Transverse colon (tissue), 4 donors: ENCODE results near the gene RAPGEF3. TPM values are rescaled to one million over a fixed set of nuclear protein-coding genes. Genes with fewer than 3 reads are reported as not detected.

Source experiments
- DNase-seq: peaks from one replicate; pipeline ENCODE4 v3.0.0-alpha.2; 2019
- H3K27ac ChIP-seq, 4 donors: fragments of 200-600 bp; sonication (generic); 2 replicates each; pipeline ENCODE4 v1.5.1; 2016 to 2018; ENCODE audit warnings: inconsistent platforms in 4 of 4
- H3K27me3 ChIP-seq: fragments of 200-600 bp; sonication (generic); 2 replicates; pipeline ENCODE4 v1.5.1; 2017; ENCODE audit warnings: inconsistent platforms
- H3K36me3 ChIP-seq, 4 donors: fragments of 200-600 bp; sonication (generic); 2 replicates each; pipeline ENCODE4 v1.5.1; 2017 to 2019; ENCODE audit warnings: inconsistent platforms in 4 of 4
- H3K4me1 ChIP-seq, 4 donors: fragments of 200-600 bp; sonication (generic); 2 replicates each; pipeline ENCODE4 v1.5.1; 2017 to 2020; ENCODE audit warnings: inconsistent platforms in 4 of 4
- H3K4me3 ChIP-seq, 4 donors: fragments of 200-600 bp; sonication (generic); 1 replicate in 1 of 4; 2 replicates in 3 of 4; pipeline versions ENCODE4 v1.5.1 to v1.6.1; 2017 to 2019; ENCODE audit warnings: inconsistent platforms in 4 of 4
- H3K9me3 ChIP-seq, 2 donors: fragments of 200-600 bp; sonication (generic); 2 replicates each; pipeline ENCODE4 v1.5.1; 2017 to 2019; ENCODE audit warnings: inconsistent platforms in 2 of 2
- EP300 ChIP-seq: sonication (generic); formaldehyde crosslinking; IDR thresholded peaks from one replicate; pipeline ENCODE4 v1.6.1; 2017; ENCODE audit warnings: antibody characterized with exemption, low read depth
- POLR2A ChIP-seq: fragments of 450-650 bp; IDR thresholded peaks from one replicate; pipeline ENCODE4 v1.6.1; 2016; ENCODE audit warnings: antibody characterized with exemption, mild to moderate bottlenecking, moderate library complexity
- POLR2AphosphoS5 ChIP-seq, 3 donors: sonication (generic); formaldehyde crosslinking; IDR thresholded peaks; one replicate each; pipeline ENCODE4 v1.6.1; 2016; ENCODE audit warnings: antibody characterized with exemption in 3 of 3
- WGBS, 2 donors: methylation state at CpG; one replicate each; pipeline ENCODE4 v1.1.5; 2018; ENCODE audit warnings: low coverage in 1 of 2; 5-methylcytosine and 5-hydroxymethylcytosine counted together
- in situ Hi-C, 4 donors: fragments of 200-750 bp; cut with MboI; loops; one replicate each; pipeline versions ENCODE4 v1.15.0 to v1.15.1; 2017; ENCODE audit warnings: low sequenced_read_pairs in 3 of 4, low pct_ligation_motif_present in 1 of 4, low pct_unique_long_range_greater_than_20kb in 1 of 4
- intact Hi-C: fragments of 100-400 bp; cut with DNase I; formaldehyde crosslinking; loops from one replicate; pipeline ENCODE4 v1.15.1; 2023; ENCODE audit warnings: low total_unique reads
- total RNA-seq, 4 donors: library from RNA; depleted of rRNA; stranded (reverse); fragments of >200 nt; gene quantifications; one replicate each; pipeline ENCODE4 v1.1.0, GENCODE V29; 2016
- TF ChIP-seq, protein P1 (sequence below), 5 experiments: fragments of 200-600 bp in 3 of 5; fragments of 450-650 bp in 2 of 5; sonication (generic) in 3 of 5; IDR thresholded peaks; 1 replicate in 2 of 5; 2 replicates in 3 of 5; pipeline ENCODE4 v1.5.1; 2016 to 2017; ENCODE audit warnings: antibody characterized with exemption in 5 of 5, inconsistent platforms in 3 of 5, mild to moderate bottlenecking in 2 of 5, moderate library complexity in 1 of 5

RAPGEF3 gene
- total RNA-seq, 4 donors from 2014 or later, result 8.1 to 51.7 (median 24.6) TPM

DNA sequence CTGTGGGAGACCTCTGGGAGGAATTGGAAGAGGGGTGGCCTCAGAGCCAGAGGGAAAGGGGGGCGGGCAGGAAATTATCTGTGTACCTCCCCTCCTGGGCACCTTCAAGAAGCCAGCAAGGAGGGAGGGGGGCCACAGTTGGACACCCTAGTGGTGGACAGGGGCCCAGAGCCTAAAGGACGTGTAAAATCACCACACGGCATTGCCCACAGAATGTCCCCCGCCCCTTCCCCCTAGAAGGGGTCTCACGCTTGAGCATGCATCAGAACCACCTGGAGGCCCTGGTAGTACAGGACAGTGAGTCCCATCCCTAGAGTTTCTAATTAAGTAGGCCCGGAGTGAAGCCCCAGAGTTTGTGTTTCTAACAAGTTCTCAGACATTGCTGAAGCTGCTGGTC, 41.6 kb downstream of the RAPGEF3 start:
- no peak for DNase-seq
- in situ Hi-C loops (loop anchor here in 2 of 4 donors (5.0 to 10.0 kb wide), 3 partner anchors 58 to 118 kb away; partner anchors contain the start of gene SLC48A1 (in 1 of the 2)), intact Hi-C loops (loop anchor here (5.0 kb wide), 1 partner anchor 120 kb away; no protein-coding TSS in a partner anchor)
- H3K27me3 ChIP-seq, result no peaks in the 10 kb centered on the region
- TF ChIP-seq POLR2A, result no peak
- TF ChIP-seq POLR2AphosphoS5 (IDR thresholded peaks at IDR 0.05), result no peak
- TF ChIP-seq EP300, result no peak
- H3K4me1 ChIP-seq, result peaks cover 24 to 36% (median 26%) of the 10 kb centered on the region in 4 donors
- H3K36me3 ChIP-seq, result no peaks in the 10 kb centered on the region
- H3K27ac ChIP-seq, result peak overlapping the region; percentile 87 to 93 (median 88)
- WGBS, 2 donors, result 84% methylated on average over 6 of the region's 6 CpGs; no CpG with 5 or more reads in 1 of the 2 donors
- H3K9me3 ChIP-seq, result no peaks in the 10 kb centered on the region
- H3K4me3 ChIP-seq, result no peak overlapping the region

DNA sequence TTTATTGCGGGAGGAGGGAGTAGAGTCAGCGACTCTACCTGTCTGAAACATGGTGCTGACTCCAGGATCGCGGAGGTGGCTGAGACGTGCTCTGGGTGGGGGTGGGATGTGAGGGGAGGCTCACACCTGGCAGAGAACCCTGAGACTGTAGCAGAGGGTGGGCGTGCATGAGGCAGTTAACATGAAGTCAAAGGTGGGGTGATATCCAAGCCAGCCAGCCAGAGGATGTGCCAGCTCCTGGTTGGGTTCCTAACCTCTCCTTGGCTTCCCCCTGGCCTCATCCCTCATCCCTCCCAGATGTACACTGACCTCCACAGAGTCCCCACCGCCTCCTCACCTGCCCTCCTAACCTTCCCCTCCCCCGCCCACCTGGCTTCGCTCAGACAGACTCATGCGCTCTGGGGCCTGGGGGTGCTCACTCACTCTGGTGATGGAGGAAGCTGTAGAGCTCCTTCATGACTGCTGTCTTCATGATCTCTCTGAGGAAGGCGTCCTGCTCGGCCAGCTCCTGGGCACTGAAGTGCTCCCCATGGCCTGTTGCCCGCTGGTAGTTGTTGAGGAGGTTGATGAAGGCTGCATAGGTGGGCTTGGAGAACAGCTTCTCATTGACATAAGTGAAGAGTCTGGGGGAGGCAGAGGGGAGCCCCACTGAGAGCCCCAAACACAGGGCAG, 42.7 kb downstream of the RAPGEF3 start:
- TF ChIP-seq, protein P1, sequence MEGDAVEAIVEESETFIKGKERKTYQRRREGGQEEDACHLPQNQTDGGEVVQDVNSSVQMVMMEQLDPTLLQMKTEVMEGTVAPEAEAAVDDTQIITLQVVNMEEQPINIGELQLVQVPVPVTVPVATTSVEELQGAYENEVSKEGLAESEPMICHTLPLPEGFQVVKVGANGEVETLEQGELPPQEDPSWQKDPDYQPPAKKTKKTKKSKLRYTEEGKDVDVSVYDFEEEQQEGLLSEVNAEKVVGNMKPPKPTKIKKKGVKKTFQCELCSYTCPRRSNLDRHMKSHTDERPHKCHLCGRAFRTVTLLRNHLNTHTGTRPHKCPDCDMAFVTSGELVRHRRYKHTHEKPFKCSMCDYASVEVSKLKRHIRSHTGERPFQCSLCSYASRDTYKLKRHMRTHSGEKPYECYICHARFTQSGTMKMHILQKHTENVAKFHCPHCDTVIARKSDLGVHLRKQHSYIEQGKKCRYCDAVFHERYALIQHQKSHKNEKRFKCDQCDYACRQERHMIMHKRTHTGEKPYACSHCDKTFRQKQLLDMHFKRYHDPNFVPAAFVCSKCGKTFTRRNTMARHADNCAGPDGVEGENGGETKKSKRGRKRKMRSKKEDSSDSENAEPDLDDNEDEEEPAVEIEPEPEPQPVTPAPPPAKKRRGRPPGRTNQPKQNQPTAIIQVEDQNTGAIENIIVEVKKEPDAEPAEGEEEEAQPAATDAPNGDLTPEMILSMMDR (IDR thresholded peaks at IDR 0.05), result no peak
- TF ChIP-seq POLR2AphosphoS5 (IDR thresholded peaks at IDR 0.05) (no peak), POLR2A (no peak), EP300 (no peak)
- H3K36me3 ChIP-seq, result no peaks in the 10 kb centered on the region
- DNase-seq, result no peak
- H3K27ac ChIP-seq, result peak overlapping the region; percentile 5 to 93 (median 88)
- intact Hi-C loops (loop anchor here (5.0 kb wide), 1 partner anchor 121 kb away; no protein-coding TSS in a partner anchor), in situ Hi-C loops (loop anchor here in 2 of 4 donors (5.0 to 10.0 kb wide), 3 partner anchors 59 to 119 kb away; partner anchors contain the start of gene SLC48A1 (in 1 of the 2))
- 79% methylated on average over 13 of the region's 13 CpGs; no CpG with 5 or more reads in 1 of the 2 donors for WGBS, 2 donors
- no peaks in the 10 kb centered on the region for H3K9me3 ChIP-seq
- peaks cover 24 to 36% (median 26%) of the 10 kb centered on the region in 4 donors for H3K4me1 ChIP-seq
- no peaks in the 10 kb centered on the region for H3K27me3 ChIP-seq
- H3K4me3 ChIP-seq, result no peak overlapping the region

DNA sequence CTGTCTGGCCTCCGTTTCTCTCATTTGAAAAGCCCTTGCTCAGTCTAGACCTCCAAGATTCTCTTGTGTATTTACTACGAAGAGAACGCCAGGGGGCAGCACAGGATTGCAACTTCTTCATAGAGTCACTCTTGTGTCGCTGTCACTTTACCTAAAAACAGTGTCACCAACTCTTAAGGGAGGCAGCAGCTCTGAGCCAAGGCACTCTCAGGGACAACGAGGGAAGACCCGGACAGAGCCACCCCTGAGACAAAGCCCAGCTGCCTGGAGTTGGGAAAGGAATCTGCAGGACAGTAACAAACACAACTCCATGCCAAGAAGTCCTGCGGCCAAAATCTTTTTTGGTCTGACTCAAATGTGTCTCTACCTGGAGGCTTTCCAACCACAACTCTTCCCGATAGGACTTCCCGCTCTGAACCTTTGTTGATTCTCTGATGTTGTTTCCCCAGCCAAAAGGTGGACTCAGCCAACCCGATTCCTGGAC, 43.2 kb downstream of the RAPGEF3 start:
- 0 to 18% methylated on average over 4 to 10 of the region's 10 CpGs for WGBS, 2 donors
- in situ Hi-C loops, result loop anchor here in 2 of 4 donors (5.0 to 10.0 kb wide), 3 partner anchors 59 to 119 kb away; partner anchors contain the start of gene SLC48A1 (in 1 of the 2)

DNA sequence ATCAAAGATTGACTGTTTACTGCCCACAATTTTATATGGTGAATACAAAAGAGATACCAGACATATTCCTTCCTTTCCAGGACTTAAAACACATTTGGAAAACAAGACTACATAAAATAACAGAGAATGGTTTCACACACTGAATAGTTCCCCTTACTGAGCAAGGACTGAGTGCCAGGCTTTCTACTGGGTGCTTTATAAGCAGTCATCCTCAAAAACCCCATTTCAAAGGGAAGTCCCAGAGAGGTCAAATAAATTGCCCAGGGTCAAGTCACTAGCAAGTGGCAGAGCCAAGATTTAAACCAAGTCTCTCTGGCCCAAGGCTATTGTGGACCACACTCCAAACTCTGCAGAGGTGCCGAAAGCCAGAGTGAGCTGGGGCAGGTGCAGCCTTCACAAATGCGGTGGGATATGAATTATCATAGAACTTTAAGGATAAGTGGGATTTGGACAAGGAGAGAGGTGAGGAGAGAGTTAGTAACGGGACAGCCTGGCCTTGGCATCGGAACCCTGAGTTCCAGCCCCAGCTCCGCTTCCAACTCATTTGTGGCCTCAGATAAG, 43.8 kb downstream of the RAPGEF3 start:
- intact Hi-C loops, result loop anchor here (5.0 kb wide), 2 partner anchors 62 to 122 kb away; no protein-coding TSS in a partner anchor
- H3K27me3 ChIP-seq, result no peaks in the 10 kb centered on the region
- in situ Hi-C loops, result loop anchor here in 2 of 4 donors (5.0 to 10.0 kb wide), 4 partner anchors 60 to 122 kb away; partner anchors contain the start of gene SLC48A1 (in 1 of the 2)
- no peak for TF ChIP-seq POLR2A
- TF ChIP-seq, protein P1 (IDR thresholded peaks at IDR 0.05), result no peak
- peaks cover 24 to 36% (median 26%) of the 10 kb centered on the region in 4 donors for H3K4me1 ChIP-seq
- H3K9me3 ChIP-seq, result no peaks in the 10 kb centered on the region
- WGBS, 2 donors, result 33% methylated on average over 5 of the region's 5 CpGs; no CpG with 5 or more reads in 1 of the 2 donors
- peak overlapping the region in 3 of 4 donors; percentile 88 to 93 (median 89) for H3K27ac ChIP-seq
- no peak for DNase-seq
- H3K36me3 ChIP-seq, result no peaks in the 10 kb centered on the region
- H3K4me3 ChIP-seq, result no peak overlapping the region

More for the DNA sequence above, 43.2 kb downstream of the RAPGEF3 start:
- intact Hi-C loops, result loop anchor here (5.0 kb wide), 1 partner anchor 122 kb away; no protein-coding TSS in a partner anchor
- no peaks in the 10 kb centered on the region for H3K9me3 ChIP-seq
- DNase-seq, result peak; percentile 84
- no peak overlapping the region for H3K4me3 ChIP-seq
- TF ChIP-seq POLR2A (no peak), EP300 (no peak), POLR2AphosphoS5 (IDR thresholded peaks at IDR 0.05) (peak in 2 of 3 donors; percentile 40 to 48)
- TF ChIP-seq, protein P1 (IDR thresholded peaks at IDR 0.05), result peak; percentile 72 to 84 (median 77)
- no peaks in the 10 kb centered on the region for H3K36me3 ChIP-seq
- H3K27me3 ChIP-seq, result no peaks in the 10 kb centered on the region
- H3K27ac ChIP-seq, result peak overlapping the region; percentile 5 to 93 (median 88)
- H3K4me1 ChIP-seq, result peaks cover 24 to 36% (median 26%) of the 10 kb centered on the region in 4 donors
